Omental fat pad (tissue), 4 donors: ENCODE measurements around the gene BATF. TPM values are rescaled to one million over a fixed set of nuclear protein-coding genes. Genes with fewer than 3 reads are reported as not detected.

Experiments
- ATAC-seq: fragments of 150-250 bp; one replicate; pipeline ENCODE4 v1.9.1; 2016; ENCODE audit warnings: mild to moderate bottlenecking, moderate library complexity; ENCODE audit not compliant: low FRiP score
- DNase-seq: peaks from one replicate; pipeline ENCODE4 v3.0.0-alpha.2; 2019; ENCODE audit warnings: low spot score
- CTCF ChIP-seq, 3 donors: fragments of 450-650 bp; IDR thresholded peaks; one replicate each; pipeline ENCODE4 v1.5.1; 2016 to 2017; ENCODE audit warnings: antibody characterized with exemption in 3 of 3, mild to moderate bottlenecking in 3 of 3, moderate library complexity in 2 of 3
- total RNA-seq, 4 donors: library from RNA; depleted of rRNA; stranded (reverse); fragments of >200 nt; gene quantifications; one replicate each; pipeline ENCODE4 v1.1.0, GENCODE V29; 2016

BATF gene
- total RNA-seq, 4 donors from 2014 or later, result 8.2 to 22.8 (median 12.9) TPM

DNA sequence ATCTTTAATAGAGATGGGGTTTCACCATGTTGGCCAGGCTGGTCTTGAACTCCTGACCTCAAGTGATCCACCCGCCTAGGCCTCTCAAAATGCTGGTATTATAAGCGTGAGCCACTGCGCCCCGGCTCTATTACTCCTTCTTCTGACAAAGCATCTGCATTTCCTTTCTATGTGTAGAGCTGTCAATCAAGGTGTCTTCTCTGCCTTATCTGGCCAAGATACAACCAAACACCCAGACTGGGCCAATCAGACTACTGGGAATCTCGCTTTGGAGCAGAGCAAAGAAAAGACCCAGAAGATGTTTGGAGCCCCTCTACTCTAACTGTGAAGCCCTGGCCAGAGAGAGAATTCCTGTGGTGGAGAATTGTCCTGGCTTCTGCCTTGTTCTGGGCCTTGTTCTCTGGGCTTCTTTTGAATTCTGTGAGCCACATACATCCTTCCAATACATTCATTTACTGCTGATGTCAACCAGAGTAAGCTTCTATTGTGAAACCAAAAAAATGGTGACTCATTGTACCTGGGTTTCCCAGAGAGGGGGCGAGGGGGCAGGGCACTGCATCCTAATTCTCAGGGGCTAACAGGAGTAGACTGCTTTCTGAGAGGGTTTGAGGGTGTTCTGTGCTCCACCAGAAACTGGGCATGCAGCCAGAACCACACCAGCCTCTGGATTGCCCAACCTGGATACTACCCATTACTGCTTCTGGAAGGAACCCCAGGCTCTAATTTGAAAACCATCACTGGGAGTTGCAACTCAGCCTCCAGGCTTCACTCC lies 37.4 kb downstream of the BATF start:
- TF ChIP-seq CTCF (IDR thresholded peaks at IDR 0.05), result no peak
- no peak for DNase-seq
- ATAC-seq, result peak; percentile 77

DNA sequence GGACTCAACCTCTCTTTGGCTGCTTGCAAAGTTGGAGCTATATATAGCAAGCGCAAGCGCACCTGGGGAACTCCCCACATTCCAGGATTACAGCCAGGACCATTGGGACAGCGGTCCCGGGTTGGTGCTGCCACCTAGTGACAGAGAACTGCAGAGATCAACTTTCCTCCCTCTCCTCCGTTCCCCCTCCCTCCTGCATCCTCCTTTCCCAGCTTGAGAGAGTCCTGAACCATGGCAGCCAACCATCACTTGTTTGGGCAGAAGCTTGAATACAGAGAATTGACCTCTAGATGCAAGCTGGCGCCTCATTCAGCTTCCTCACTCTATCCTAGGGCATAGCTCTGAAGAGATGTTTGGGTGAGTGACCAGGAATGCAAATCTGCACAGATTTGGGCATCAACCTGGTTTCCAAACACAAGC lies 38.8 kb downstream of the BATF start:
- ATAC-seq (peak; percentile 80), DNase-seq (peak; percentile 61)
- peak in 1 of 3 donors; percentile 61 for TF ChIP-seq CTCF (IDR thresholded peaks at IDR 0.05)

DNA sequence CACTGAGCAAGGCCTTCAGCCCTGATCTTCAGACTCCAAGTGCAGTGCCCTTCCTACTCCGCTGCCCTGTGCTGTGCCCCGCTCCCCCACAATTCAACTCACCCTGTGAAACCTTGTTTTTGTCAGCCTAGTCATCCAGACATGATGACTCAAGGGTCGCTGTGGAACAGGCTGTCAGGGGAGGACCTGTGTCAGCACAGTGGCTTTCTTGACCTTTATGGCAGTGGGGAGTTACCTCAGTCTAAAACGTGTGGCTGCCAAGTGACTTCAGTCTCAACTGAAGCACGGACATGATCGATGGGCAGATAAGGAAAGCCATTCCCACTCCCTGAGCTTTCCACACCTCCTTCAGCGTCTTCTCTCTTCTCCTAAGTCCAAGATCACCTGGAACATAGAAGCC lies 39.8 kb downstream of the BATF start:
- TF ChIP-seq CTCF (IDR thresholded peaks at IDR 0.05), result no peak
- ATAC-seq (no peak), DNase-seq (no peak)

- no peak for ATAC-seq
- DNase-seq, result no peak
- no peak for TF ChIP-seq CTCF (IDR thresholded peaks at IDR 0.05)
Observed at GRCh38 chr14:75562489-75562888, 40.2 kb downstream of the BATF start.

- DNase-seq (no peak), ATAC-seq (no peak)
- TF ChIP-seq CTCF (IDR thresholded peaks at IDR 0.05), result no peak
Observed at GRCh38 chr14:75563931-75564330, 41.7 kb downstream of the BATF start.

- TF ChIP-seq CTCF (IDR thresholded peaks at IDR 0.05), result no peak
- DNase-seq (no peak), ATAC-seq (no peak)
Observed at GRCh38 chr14:75565056-75565455, 42.8 kb downstream of the BATF start.

- DNase-seq (no peak), ATAC-seq (no peak)
Observed at GRCh38 chr14:75566321-75566720, 44.1 kb downstream of the BATF start.

More at GRCh38 chr14:75566321-75566720, 44.1 kb downstream of the BATF start:
- TF ChIP-seq CTCF (IDR thresholded peaks at IDR 0.05), result no peak
